Uterus (tissue), 4 donors: ENCODE results near the gene RORC. TPM values are rescaled to one million over a fixed set of nuclear protein-coding genes. Genes with fewer than 3 reads are reported as not detected.
"Not testable (repeated sequence)": the region's sequence is repeated elsewhere in the genome, so short reads cannot be mapped to it uniquely, and the experiment has no call there.

Source experiments
- DNase-seq, 2 donors: peaks; one replicate each; pipeline ENCODE4 v3.0.0-alpha.2; 2019 to 2020
- H3K27ac ChIP-seq, 2 donors: fragments of 200-600 bp; sonication (generic); 1 replicate in 1 of 2; 2 replicates in 1 of 2; pipeline ENCODE4 v1.5.1; 2016 to 2018
- H3K27me3 ChIP-seq, 2 donors: fragments of 200-600 bp; sonication (generic); one replicate each; pipeline ENCODE4 v1.5.1; 2018 to 2019; ENCODE audit warnings: control low read depth in 1 of 2
- H3K36me3 ChIP-seq, 2 donors: fragments of 200-600 bp; sonication (generic); one replicate each; pipeline ENCODE4 v1.5.1; 2019; ENCODE audit warnings: control low read depth in 1 of 2
- H3K4me1 ChIP-seq, 2 donors: fragments of 200-600 bp; sonication (generic); one replicate each; pipeline ENCODE4 v1.5.1; 2018 to 2019; ENCODE audit warnings: control low read depth in 1 of 2
- H3K4me3 ChIP-seq, 2 donors: fragments of 200-600 bp; sonication (generic); 1 replicate in 1 of 2; 2 replicates in 1 of 2; pipeline ENCODE4 v1.5.1; 2018 to 2019; ENCODE audit warnings: mild to moderate bottlenecking in 1 of 2
- H3K9me3 ChIP-seq, 2 donors: fragments of 200-600 bp; sonication (generic); one replicate each; pipeline ENCODE4 v1.5.1; 2019; ENCODE audit warnings: control low read depth in 1 of 2
- POLR2A ChIP-seq, 2 donors: fragments of 450-650 bp; IDR thresholded peaks; one replicate each; pipeline ENCODE4 v1.6.1; 2016; ENCODE audit warnings: antibody characterized with exemption in 2 of 2, mild to moderate bottlenecking in 1 of 2, moderate library complexity in 1 of 2
- intact Hi-C: fragments of 100-400 bp; cut with DNase I; formaldehyde crosslinking; loops from one replicate; pipeline ENCODE4 v1.15.1; 2023; ENCODE audit warnings: low total_unique reads
- total RNA-seq, 4 donors: library from RNA; depleted of rRNA in 3 of 4; stranded (reverse); fragments of >200 nt in 3 of 4; gene quantifications; one replicate each; pipeline versions ENCODE4 v1.1.0 to v1.2.4, GENCODE V29; 2014 to 2023
- TF ChIP-seq, protein P1 (sequence below), 4 experiments: fragments of 200-600 bp in 2 of 4; fragments of 450-650 bp in 2 of 4; sonication (generic) in 2 of 4; IDR thresholded peaks; one replicate each; pipeline ENCODE4 v1.5.1; 2016 to 2019; ENCODE audit warnings: antibody characterized with exemption in 4 of 4, mild to moderate bottlenecking in 2 of 4, moderate library complexity in 1 of 4
- donor health status: DM: yes; HTN: yes; CAD: no.

The RORC gene
- total RNA-seq, 4 donors from 2014 or later: 0.51 to 4.8 (median 2.1) TPM

DNA sequence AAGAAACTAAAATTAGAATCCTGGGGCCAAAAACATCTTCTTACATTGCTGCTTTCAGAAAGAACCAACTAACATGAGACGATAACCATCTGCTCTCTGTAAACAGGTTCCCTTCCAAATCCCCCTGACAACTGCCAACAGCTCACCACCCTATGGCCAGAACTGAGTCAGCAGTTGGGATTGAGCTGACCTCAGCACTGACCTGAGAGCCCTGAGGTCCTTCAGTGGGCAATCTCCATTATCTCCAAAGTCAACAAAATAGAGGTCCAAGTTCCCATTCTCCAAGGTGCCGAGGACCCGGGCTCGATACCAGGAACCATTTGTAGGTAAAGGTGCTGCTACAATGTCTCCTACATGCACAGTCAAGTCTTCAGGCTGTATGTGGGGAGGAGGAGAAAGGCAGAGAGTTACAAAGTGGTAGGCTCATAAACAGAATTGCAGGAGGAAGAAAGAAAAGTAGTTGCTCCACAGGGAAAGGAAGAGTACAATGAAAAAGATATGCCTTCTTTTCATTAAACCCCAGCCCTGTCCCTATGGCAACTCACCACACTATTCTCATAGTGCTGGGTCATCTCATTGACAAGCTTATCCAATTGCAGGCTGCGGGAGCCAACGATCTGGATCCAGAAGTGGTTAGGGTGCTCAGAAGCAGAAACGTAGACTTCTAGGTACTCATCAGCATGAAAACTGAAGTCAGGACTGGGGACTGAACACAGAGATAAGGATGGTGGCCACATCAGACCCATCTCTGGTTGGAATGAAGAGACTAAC lies 55.5 kb downstream of the RORC start:
- Histone ChIP-seq H3K9me3 (no peaks in the 10 kb centered on the region), H3K4me1 (no peaks in the 10 kb centered on the region), H3K4me3 (no peak overlapping the region), H3K36me3 (no peaks in the 10 kb centered on the region), H3K27me3 (no peaks in the 10 kb centered on the region), H3K27ac (no peak overlapping the region)
- no peak for DNase-seq
- TF ChIP-seq POLR2A (IDR thresholded peaks at IDR 0.05): no peak
- TF ChIP-seq, protein P1, sequence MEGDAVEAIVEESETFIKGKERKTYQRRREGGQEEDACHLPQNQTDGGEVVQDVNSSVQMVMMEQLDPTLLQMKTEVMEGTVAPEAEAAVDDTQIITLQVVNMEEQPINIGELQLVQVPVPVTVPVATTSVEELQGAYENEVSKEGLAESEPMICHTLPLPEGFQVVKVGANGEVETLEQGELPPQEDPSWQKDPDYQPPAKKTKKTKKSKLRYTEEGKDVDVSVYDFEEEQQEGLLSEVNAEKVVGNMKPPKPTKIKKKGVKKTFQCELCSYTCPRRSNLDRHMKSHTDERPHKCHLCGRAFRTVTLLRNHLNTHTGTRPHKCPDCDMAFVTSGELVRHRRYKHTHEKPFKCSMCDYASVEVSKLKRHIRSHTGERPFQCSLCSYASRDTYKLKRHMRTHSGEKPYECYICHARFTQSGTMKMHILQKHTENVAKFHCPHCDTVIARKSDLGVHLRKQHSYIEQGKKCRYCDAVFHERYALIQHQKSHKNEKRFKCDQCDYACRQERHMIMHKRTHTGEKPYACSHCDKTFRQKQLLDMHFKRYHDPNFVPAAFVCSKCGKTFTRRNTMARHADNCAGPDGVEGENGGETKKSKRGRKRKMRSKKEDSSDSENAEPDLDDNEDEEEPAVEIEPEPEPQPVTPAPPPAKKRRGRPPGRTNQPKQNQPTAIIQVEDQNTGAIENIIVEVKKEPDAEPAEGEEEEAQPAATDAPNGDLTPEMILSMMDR (IDR thresholded peaks at IDR 0.05): no peak
- intact Hi-C loops: no loop called here

DNA sequence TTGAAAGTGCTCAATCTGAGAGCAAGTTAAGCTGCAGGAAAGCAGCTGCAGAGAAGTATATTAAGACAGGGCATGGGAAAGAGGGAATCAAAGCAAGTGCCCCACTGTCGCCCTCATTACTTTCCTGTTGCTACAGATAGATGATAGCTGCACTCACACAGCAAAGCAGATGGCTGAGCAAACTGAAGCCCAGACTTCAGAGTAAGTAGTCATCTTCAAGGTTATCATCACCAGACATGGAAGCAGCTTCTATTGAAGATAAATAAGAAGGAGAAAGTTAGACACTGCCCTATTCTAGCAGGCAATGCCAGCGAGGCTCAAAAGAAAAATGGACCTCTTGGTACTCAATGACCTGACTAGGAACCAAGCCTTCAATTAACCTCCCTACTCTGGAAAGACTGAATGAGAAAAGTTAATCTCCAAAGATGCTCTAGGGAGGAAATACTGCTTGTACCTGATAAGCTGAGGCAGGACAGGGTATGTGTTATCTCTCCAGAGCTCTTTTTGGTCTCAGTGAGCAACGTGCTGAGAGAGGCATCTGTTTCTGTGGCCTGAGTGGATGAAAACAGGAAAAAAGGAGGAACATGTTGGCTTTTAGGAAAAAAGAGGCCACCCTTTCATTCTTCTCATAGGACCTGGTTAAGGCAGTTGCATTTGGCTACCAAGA lies 57.2 kb downstream of the RORC start:
- H3K36me3 ChIP-seq: no peaks in the 10 kb centered on the region

DNA sequence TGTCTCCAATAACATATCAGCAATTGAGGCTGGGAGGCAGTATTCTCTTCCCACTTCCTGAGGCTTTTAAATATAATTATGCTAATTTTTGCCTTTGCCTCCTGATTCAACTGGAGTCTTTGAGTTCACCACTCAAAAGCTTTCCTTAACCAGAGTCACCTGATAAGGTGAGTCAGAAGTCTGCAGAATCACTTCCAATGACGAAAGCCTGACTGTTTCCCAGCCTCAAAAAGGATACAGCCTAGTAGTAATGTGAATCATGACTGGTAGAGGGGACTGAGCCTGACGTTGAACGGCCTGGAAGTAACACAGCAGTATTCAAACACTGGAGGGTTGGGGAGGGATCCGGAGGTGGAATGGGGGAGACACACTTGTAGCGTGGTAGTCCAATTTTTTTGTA lies 57.9 kb downstream of the RORC start:
- no peaks in the 10 kb centered on the region for H3K9me3 ChIP-seq
- intact Hi-C loops: no loop called here
- no peak for TF ChIP-seq POLR2A (IDR thresholded peaks at IDR 0.05)
- TF ChIP-seq, protein P1 (IDR thresholded peaks at IDR 0.05): no peak
- H3K27me3 ChIP-seq: no peaks in the 10 kb centered on the region
- no peaks in the 10 kb centered on the region for H3K4me1 ChIP-seq
- no peak for DNase-seq
- H3K27ac ChIP-seq: no peak overlapping the region
- H3K4me3 ChIP-seq: no peak overlapping the region
- H3K36me3 ChIP-seq: no peaks in the 10 kb centered on the region

More for the DNA sequence above, 57.2 kb downstream of the RORC start:
- no peak for DNase-seq
- Histone ChIP-seq H3K4me3 (no peak overlapping the region), H3K27ac (no peak overlapping the region), H3K27me3 (no peaks in the 10 kb centered on the region), H3K4me1 (no peaks in the 10 kb centered on the region), H3K9me3 (no peaks in the 10 kb centered on the region)
- intact Hi-C loops: no loop called here
- TF ChIP-seq POLR2A (IDR thresholded peaks at IDR 0.05): no peak
- TF ChIP-seq, protein P1 (IDR thresholded peaks at IDR 0.05): no peak

DNA sequence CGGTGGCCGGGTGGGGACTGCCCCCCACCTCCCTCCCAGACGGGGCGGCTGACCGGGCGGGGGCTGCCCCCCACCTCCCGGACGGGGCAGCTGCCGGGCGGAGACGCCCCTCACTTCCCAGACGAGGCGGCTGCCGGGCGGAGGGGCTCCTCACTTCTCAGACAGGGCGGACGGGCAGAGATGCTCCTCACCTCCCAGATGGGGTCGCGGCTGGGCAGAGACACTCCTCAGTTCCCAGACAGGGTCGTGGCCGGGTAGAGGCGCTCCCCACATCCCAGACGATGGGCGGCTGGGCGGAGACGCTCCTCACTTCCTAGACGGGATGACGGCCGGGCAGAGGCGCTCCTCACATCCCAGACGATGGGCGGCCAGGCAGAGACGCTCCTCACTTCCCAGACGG lies 62.3 kb downstream of the RORC start:
- DNase-seq, H3K36me3 ChIP-seq, H3K9me3 ChIP-seq, H3K4me1 ChIP-seq, H3K27me3 ChIP-seq, intact Hi-C loops, H3K27ac ChIP-seq, H3K4me3 ChIP-seq: not testable (repeated sequence)

DNA sequence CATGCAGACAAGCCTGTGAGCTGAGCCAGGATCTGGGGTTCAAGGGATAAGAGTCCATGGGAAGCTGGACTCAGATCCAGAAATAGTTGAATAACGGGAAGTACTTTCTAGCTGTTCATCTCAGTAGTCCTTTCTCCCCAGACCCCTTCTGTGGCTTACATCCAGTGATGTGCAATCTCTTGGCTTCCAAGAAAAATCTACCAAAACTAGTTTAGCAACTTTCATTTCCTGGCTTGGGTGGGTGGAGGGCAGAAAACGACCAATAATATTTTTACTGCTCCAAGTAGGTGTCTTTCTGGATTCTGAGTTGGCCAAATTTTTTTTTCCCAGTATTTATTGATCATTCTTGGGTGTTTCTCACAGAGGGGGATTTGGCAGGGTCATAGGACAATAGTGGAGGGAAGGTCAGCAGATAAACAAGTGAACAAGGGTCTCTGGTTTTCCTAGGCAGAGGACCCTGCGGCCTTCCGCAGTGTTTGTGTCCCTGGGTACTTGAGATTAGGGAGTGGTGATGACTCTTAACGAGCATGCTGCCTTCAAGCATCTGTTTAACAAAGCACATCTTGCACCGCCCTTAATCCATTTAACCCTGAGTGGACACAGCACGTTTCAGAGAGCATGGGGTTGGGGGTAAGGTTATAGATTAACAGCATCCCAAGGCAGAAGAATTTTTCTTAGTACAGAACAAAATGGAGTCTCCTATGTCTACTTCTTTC lies 63.1 kb downstream of the RORC start:
- H3K9me3 ChIP-seq, H3K4me1 ChIP-seq, H3K36me3 ChIP-seq, H3K27me3 ChIP-seq, H3K27ac ChIP-seq, intact Hi-C loops, H3K4me3 ChIP-seq, DNase-seq: not testable (repeated sequence)

DNA sequence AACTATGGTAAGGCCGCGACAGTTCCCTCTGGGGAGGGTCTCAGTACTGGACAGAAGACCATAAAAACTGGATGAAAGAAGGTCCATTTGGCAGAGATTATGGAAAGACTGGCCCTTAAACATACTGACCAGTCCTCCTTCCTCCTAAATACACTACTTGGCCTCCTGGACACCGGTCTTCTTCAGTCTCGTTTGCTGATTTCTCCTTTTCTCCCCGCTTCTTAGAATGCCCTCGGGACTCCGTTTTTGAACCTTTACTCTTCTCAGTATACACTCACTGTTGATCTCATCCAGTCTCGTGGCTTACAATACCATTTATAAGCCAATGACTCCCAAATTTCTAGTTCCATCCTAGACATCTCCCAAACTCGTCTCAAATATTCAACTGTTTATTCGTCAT lies 67.6 kb downstream of the RORC start:
- H3K36me3 ChIP-seq: no peaks in the 10 kb centered on the region
- no peak for DNase-seq
- intact Hi-C loops: no loop called here
- H3K4me3 ChIP-seq: peak overlapping the region; percentile 89 to 90
- no peaks in the 10 kb centered on the region for H3K27me3 ChIP-seq
- no peaks in the 10 kb centered on the region for H3K4me1 ChIP-seq
- H3K27ac ChIP-seq: peak overlapping the region; percentile 89 to 91
- no peak for TF ChIP-seq POLR2A (IDR thresholded peaks at IDR 0.05)
- TF ChIP-seq, protein P1 (IDR thresholded peaks at IDR 0.05): no peak
- no peaks in the 10 kb centered on the region for H3K9me3 ChIP-seq
